Measurements from ENCODE around the gene AGAP1.

DNA sequence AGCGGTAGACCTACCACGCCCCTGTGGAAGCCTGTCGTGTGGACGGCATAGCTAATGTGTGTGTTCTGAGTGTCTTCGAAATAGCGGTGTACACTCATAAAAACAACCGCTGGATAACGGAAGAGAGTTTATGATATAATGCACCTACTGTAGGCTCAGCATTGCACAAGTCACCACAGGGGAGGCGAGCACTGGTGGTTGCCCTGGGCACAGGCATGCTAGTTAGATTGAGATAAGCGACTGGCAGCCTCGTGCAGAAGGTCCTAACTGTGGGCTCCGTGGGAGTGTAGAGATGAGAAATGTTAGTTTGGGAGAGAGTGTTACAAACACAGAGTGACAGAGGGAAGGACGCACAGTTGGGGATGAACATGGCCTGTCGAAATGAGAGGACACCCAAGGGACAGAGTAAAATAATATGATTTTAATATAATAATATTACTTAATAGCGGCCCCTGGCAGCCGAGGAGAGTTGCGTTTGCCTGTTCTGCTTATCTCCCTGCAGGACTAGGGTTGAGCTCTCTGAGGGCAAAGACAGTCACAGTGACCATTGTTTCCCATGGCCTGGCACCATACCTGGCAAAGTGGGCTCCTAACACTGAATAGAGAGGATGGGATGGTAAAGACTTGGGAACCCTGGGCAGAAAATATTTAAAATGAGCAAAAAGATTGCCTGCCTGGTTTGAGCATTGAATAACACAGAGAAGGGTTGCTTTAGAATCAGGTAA lies 470.2 kb downstream of the AGAP1 start:
- TF ChIP-seq, protein P1, sequence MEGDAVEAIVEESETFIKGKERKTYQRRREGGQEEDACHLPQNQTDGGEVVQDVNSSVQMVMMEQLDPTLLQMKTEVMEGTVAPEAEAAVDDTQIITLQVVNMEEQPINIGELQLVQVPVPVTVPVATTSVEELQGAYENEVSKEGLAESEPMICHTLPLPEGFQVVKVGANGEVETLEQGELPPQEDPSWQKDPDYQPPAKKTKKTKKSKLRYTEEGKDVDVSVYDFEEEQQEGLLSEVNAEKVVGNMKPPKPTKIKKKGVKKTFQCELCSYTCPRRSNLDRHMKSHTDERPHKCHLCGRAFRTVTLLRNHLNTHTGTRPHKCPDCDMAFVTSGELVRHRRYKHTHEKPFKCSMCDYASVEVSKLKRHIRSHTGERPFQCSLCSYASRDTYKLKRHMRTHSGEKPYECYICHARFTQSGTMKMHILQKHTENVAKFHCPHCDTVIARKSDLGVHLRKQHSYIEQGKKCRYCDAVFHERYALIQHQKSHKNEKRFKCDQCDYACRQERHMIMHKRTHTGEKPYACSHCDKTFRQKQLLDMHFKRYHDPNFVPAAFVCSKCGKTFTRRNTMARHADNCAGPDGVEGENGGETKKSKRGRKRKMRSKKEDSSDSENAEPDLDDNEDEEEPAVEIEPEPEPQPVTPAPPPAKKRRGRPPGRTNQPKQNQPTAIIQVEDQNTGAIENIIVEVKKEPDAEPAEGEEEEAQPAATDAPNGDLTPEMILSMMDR (IDR thresholded peaks at IDR 0.05): no peak
- TF ChIP-seq POLR2A (IDR thresholded peaks at IDR 0.05) (no peak), EP300 (IDR thresholded peaks at IDR 0.05) (no peak)
